ENCODE results near the gene EFNA2.

Gene EFNA2

GRCh38 chr19:1251330-1252220 lies 34.1 kb upstream of the EFNA2 start:
- TF ChIP-seq, protein P1, sequence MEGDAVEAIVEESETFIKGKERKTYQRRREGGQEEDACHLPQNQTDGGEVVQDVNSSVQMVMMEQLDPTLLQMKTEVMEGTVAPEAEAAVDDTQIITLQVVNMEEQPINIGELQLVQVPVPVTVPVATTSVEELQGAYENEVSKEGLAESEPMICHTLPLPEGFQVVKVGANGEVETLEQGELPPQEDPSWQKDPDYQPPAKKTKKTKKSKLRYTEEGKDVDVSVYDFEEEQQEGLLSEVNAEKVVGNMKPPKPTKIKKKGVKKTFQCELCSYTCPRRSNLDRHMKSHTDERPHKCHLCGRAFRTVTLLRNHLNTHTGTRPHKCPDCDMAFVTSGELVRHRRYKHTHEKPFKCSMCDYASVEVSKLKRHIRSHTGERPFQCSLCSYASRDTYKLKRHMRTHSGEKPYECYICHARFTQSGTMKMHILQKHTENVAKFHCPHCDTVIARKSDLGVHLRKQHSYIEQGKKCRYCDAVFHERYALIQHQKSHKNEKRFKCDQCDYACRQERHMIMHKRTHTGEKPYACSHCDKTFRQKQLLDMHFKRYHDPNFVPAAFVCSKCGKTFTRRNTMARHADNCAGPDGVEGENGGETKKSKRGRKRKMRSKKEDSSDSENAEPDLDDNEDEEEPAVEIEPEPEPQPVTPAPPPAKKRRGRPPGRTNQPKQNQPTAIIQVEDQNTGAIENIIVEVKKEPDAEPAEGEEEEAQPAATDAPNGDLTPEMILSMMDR (IDR thresholded peaks at IDR 0.05): no peak

DNA sequence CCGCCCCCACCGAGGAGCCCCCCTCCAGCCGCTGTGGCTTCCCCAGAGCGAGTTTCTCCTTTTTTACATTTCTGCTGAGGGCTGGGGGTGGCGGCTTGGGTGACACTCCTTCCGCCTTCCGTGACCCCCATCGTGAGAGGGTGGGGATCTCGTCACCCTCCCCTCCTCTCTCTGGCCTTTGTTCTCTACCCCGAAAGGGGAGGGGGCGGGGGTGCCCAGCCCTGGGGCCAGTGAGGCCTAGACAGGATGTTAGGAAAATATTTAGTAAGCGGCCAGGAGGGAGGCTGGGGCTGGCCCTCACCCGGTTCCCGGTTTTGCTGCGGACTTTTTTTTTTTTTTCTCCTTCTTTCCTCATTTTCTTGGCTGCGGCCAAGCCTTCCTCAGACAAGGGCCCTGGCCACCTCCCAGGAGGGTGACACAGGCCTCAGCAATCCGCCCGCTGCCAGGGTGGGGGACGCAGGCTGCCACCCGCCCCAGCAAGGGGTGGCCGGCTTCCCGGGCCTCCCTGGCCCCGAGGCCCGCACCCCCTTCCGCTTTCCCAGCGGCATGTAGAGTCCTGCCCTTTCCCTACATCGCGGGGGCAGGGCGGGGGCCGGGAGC lies 33.4 kb upstream of the EFNA2 start:
- TF ChIP-seq, protein P1 (IDR thresholded peaks at IDR 0.05): no peak

GRCh38 chr19:1252821-1253513 lies 32.7 kb upstream of the EFNA2 start:
- TF ChIP-seq, protein P1 (IDR thresholded peaks at IDR 0.05): no peak

GRCh38 chr19:1253514-1254080 lies 32.1 kb upstream of the EFNA2 start:
- TF ChIP-seq, protein P1 (IDR thresholded peaks at IDR 0.05): no peak

- TF ChIP-seq, protein P1 (IDR thresholded peaks at IDR 0.05): no peak
These were observed 31.6 kb upstream of the EFNA2 start for GRCh38 chr19:1254081-1254527.

DNA sequence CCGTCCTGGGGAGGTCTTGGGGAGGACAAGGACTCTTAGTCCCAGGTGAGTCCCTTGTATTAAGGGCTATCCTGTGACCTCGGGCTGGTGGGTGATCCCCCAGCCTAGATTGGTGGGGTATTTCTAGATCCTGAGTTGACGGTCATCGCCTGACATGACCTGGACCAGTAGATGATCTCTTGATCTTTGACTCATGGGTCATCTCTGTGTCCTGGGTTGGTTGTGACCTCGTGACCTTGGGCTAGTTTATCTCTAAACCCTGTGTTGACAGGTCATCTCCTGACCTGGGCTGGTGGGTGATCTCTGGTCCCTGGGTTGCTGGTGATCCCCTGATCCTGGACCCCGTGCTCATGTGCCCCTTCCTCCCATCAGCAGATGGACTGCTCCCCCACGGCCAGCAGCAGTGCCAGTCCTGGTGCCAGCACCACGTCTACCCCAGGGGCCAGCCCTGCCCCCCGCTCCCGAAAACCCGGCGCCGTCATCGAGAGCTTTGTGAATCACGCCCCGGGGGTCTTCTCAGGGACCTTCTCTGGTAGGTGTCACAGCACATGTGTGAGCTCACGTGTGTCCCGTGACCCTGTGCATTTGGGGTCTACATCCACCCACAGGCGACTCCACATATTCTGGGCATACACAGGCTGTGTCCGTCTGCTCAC lies 31.0 kb upstream of the EFNA2 start:
- TF ChIP-seq, protein P1 (IDR thresholded peaks at IDR 0.05): no peak
